Aorta (tissue), 5 donors: ENCODE data around the gene ZNF329. TPM values are rescaled to one million over a fixed set of nuclear protein-coding genes. Genes with fewer than 3 reads are reported as not detected.
A peak's percentile ranks its signal among the peaks of the same experiment; 100 is the strongest.
"Not testable (repeated sequence)": the region's sequence is repeated elsewhere in the genome, so short reads cannot be mapped to it uniquely, and the experiment has no call there.

Experiments used
- ATAC-seq: fragments of 200-7000 bp; cut with Tn5 transposase; one replicate; pipeline ENCODE4 v1.9.1; 2022; ENCODE audit warnings: moderate library complexity; ENCODE audit not compliant: low FRiP score
- DNase-seq, 2 donors: peaks; one replicate each; pipeline ENCODE4 v3.0.0-alpha.2; 2020
- H3K27ac ChIP-seq, 2 donors: one replicate each; pipeline ENCODE4 v1.5.1; 2013; ENCODE audit warnings: low read length in 2 of 2, mild to moderate bottlenecking in 2 of 2, moderate library complexity in 2 of 2, control low read depth in 1 of 2, inconsistent platforms in 1 of 2, low read depth in 1 of 2
- H3K27me3 ChIP-seq, 2 donors: one replicate each; pipeline ENCODE4 v1.6.1; 2013; ENCODE audit warnings: control low read depth in 1 of 2, low read length in 1 of 2, mild to moderate bottlenecking in 1 of 2, moderate library complexity in 1 of 2; ENCODE audit not compliant: insufficient read depth in 2 of 2, control insufficient read depth in 1 of 2
- H3K36me3 ChIP-seq, 2 donors: one replicate each; pipeline ENCODE4 v1.6.1; 2013; ENCODE audit warnings: control low read depth in 1 of 2, low read length in 1 of 2, mild to moderate bottlenecking in 1 of 2; ENCODE audit not compliant: insufficient read depth in 2 of 2, control insufficient read depth in 1 of 2
- H3K4me1 ChIP-seq, 2 donors: one replicate each; pipeline ENCODE4 v1.6.1; 2013; ENCODE audit warnings: low read length in 2 of 2, control low read depth in 1 of 2, mild to moderate bottlenecking in 1 of 2, moderate library complexity in 1 of 2; ENCODE audit not compliant: insufficient read depth in 2 of 2, control insufficient read depth in 1 of 2
- H3K4me3 ChIP-seq, 2 donors: one replicate each; pipeline ENCODE4 v1.5.1; 2013; ENCODE audit warnings: low read length in 2 of 2, control low read depth in 1 of 2, mild to moderate bottlenecking in 1 of 2
- H3K9me3 ChIP-seq: one replicate; pipeline ENCODE4 v1.6.1; 2013; ENCODE audit warnings: mild to moderate bottlenecking, low read length; ENCODE audit not compliant: control insufficient read depth
- WGBS, 2 donors: extraction: QIAGEN DNeasy Blood & Tissue Kit; methylation state at CpG; one replicate each; pipeline ENCODE4 v1.1.7; 2013; 5-methylcytosine and 5-hydroxymethylcytosine counted together
- intact Hi-C, 2 donors: fragments of 100-400 bp; cut with DNase I; formaldehyde crosslinking; loops; one replicate each; pipeline versions ENCODE4 v1.14.2 to v1.15.0; 2022
- polyA plus RNA-seq, 2 donors: library from polyadenylated mRNA; stranded (reverse); fragments of 200-250 nt; gene quantifications; one replicate each; pipeline ENCODE4 v1.2.3, GENCODE V29; 2013
- total RNA-seq, 2 donors: library from RNA; stranded (reverse); fragmentation: NEBNext Ultra II Directional; extraction: Animal tissue kit (Norgen Biotek cat#: 25700); gene quantifications; one replicate each; pipeline ENCODE4 v1.2.1, GENCODE V29; 2021
- donor health status: healthy with polysubstance abuse.
- donor health status: Bipolar disorder and iron deficiency.
- donor health status: DM: no; HTN: no; CAD: no.
- donor health status: DM: no; HTN: no; CAD: no.
- donor health status: DM: yes; HTN: yes; CAD: no.

Gene ZNF329
- total and polyA plus RNA-seq, 4 donors = 4.1 to 10.6 (median 7.5) TPM

GRCh38 chr19:58166708-58167280 lies 16.2 kb upstream of the ZNF329 start:
- no peaks in the 10 kb centered on the region for H3K4me1 ChIP-seq
- no peaks in the 10 kb centered on the region for H3K36me3 ChIP-seq
- 62% methylated on average over 4 of the region's 4 CpGs for WGBS, 2 donors
- ATAC-seq (no peak), DNase-seq (no peak)
- intact Hi-C loops = no loop called here
- no peaks in the 10 kb centered on the region for H3K27me3 ChIP-seq
- no peak overlapping the region for H3K4me3 ChIP-seq
- peaks cover 23% of the 10 kb centered on the region for H3K9me3 ChIP-seq
- H3K27ac ChIP-seq = no peak overlapping the region

- Histone ChIP-seq H3K4me3 (peak overlapping the region in 1 of 2 donors; percentile 30), H3K9me3 (peaks cover 23% of the 10 kb centered on the region), H3K4me1 (no peaks in the 10 kb centered on the region), H3K27me3 (no peaks in the 10 kb centered on the region), H3K36me3 (no peaks in the 10 kb centered on the region), H3K27ac (no peak overlapping the region)
- DNase-seq (no peak), ATAC-seq (no peak)
- WGBS, 2 donors = 84 to 92% methylated on average over 1 of the region's 1 CpG
- intact Hi-C loops = no loop called here
Observed at GRCh38 chr19:58166268-58166667, 15.7 kb upstream of the ZNF329 start.

GRCh38 chr19:58157045-58157728 lies 6.6 kb upstream of the ZNF329 start:
- no peak overlapping the region for H3K27ac ChIP-seq
- peak in 1 of 2 donors; percentile 72 for DNase-seq
- no peak overlapping the region for H3K4me3 ChIP-seq
- intact Hi-C loops = loop anchor here (5.0 to 10.0 kb wide), 2 partner anchors 420 to 1052 kb away; no protein-coding TSS in a partner anchor
- no peaks in the 10 kb centered on the region for H3K36me3 ChIP-seq
- 91 to 94% methylated on average over 45 to 53 of the region's 53 CpGs for WGBS, 2 donors
- H3K27me3 ChIP-seq = no peaks in the 10 kb centered on the region
- ATAC-seq = no peak
- no peaks in the 10 kb centered on the region for H3K9me3 ChIP-seq
- H3K4me1 ChIP-seq = peaks cover 0 to 3% of the 10 kb centered on the region in 2 donors

GRCh38 chr19:58154679-58155648 lies 4.4 kb upstream of the ZNF329 start:
- H3K36me3 ChIP-seq = no peaks in the 10 kb centered on the region
- H3K4me3 ChIP-seq = peak overlapping the region; percentile 67 to 91
- peak overlapping the region; percentile 60 to 81 for H3K27ac ChIP-seq
- intact Hi-C loops = loop anchor here (1.0 to 10.0 kb wide), 5 partner anchors 132 to 1050 kb away; partner anchors contain the start of gene ZNF776 (in 1 of the 2)
- 2% methylated on average over 82 to 85 of the region's 85 CpGs for WGBS, 2 donors
- H3K9me3 ChIP-seq = no peaks in the 10 kb centered on the region
- ATAC-seq (peak; percentile 97), DNase-seq (peak; percentile 98 to 100)
- peaks cover 0 to 3% of the 10 kb centered on the region in 2 donors for H3K4me1 ChIP-seq
- H3K27me3 ChIP-seq = no peaks in the 10 kb centered on the region

- intact Hi-C loops = loop anchor here (2.0 to 10.0 kb wide), 3 partner anchors 133 to 1049 kb away; partner anchors contain the start of gene ZNF776 (in 1 of the 2)
Observed at GRCh38 chr19:58154287-58154678, 3.7 kb upstream of the ZNF329 start.

GRCh38 chr19:58153386-58153785 lies 2.8 kb upstream of the ZNF329 start:
- Histone ChIP-seq H3K36me3 (no peaks in the 10 kb centered on the region), H3K4me3 (no peak overlapping the region), H3K27ac (no peak overlapping the region), H3K27me3 (no peaks in the 10 kb centered on the region), H3K9me3 (no peaks in the 10 kb centered on the region), H3K4me1 (peaks cover 0 to 7% of the 10 kb centered on the region in 2 donors)
- 94 to 98% methylated on average over 2 of the region's 2 CpGs for WGBS, 2 donors
- no peak for DNase-seq
- ATAC-seq = no peak
- intact Hi-C loops = loop anchor here (5.0 to 10.0 kb wide), 2 partner anchors 406 to 1049 kb away; partner anchors contain the start of gene ZNF776 (in 1 of the 2)

More at GRCh38 chr19:58154287-58154678, 3.7 kb upstream of the ZNF329 start:
- Histone ChIP-seq H3K4me3 (peak overlapping the region; percentile 67 to 91), H3K27me3 (no peaks in the 10 kb centered on the region), H3K27ac (peak overlapping the region; percentile 60 to 81), H3K36me3 (no peaks in the 10 kb centered on the region), H3K4me1 (peaks cover 0 to 7% of the 10 kb centered on the region in 2 donors), H3K9me3 (no peaks in the 10 kb centered on the region)
- 2% methylated on average over 12 of the region's 12 CpGs for WGBS, 2 donors
- DNase-seq (peak; percentile 57 to 81), ATAC-seq (peak; percentile 19)

- H3K27ac ChIP-seq, intact Hi-C loops, DNase-seq, H3K9me3 ChIP-seq, H3K27me3 ChIP-seq, H3K36me3 ChIP-seq, H3K4me3 ChIP-seq, H3K4me1 ChIP-seq, ATAC-seq: not testable (repeated sequence)
- WGBS, 2 donors = 96 to 100% methylated on average over 10 to 27 of the region's 28 CpGs
Observed at GRCh38 chr19:58147475-58147874, 3.1 kb downstream of the ZNF329 start.

- ATAC-seq = no peak
- no peak overlapping the region for H3K4me3 ChIP-seq
- intact Hi-C loops = no loop called here
- H3K4me1 ChIP-seq = peaks cover 0 to 4% of the 10 kb centered on the region in 2 donors
- H3K27me3 ChIP-seq = no peaks in the 10 kb centered on the region
- peaks cover 13% of the 10 kb centered on the region for H3K9me3 ChIP-seq
- WGBS, 2 donors = 98 to 99% methylated on average over 3 of the region's 3 CpGs
- peaks cover 8 to 12% of the 10 kb centered on the region in 2 donors for H3K36me3 ChIP-seq
- H3K27ac ChIP-seq = no peak overlapping the region
- DNase-seq = no peak
Observed at GRCh38 chr19:58145849-58146248, 4.7 kb downstream of the ZNF329 start.
